DMS53 (cell line): Measurements from ENCODE around the gene EFR3B.

Source experiments
- DNase-seq: peaks from one replicate; lab custom pipeline; 2025; lab: John Stamatoyannopoulos, UW

EFR3B gene

DNA sequence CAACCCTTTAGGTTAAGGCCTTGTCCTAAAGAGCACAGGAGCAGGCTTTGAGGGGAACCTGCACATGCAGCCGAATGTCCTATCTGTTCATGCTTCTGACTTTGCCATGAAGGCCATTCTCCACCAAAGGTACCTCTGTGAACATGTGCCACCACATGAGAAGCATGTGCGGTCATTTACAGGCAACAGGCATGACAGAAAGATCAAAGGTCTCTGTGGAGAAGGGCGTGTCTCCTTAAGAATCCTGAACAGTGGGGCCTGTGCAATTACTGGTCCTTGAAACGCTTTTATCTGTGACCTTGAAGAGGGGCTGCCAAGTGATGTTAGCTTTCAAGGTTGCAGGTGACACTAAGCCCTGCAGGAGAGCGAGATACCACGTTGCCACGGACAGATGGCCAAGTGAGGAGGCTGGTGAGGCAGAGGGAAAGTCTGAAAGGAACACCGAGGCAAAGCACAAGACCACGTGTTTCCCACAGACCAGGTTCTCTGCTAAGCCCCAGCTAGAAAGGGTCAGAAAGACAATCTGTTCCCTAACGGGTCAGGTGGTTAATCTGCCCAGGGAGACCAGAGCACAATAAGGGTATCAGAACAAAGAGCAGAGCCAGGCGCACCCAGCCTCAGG, 146.0 kb downstream of the EFR3B start:
- DNase-seq: no peak

DNA sequence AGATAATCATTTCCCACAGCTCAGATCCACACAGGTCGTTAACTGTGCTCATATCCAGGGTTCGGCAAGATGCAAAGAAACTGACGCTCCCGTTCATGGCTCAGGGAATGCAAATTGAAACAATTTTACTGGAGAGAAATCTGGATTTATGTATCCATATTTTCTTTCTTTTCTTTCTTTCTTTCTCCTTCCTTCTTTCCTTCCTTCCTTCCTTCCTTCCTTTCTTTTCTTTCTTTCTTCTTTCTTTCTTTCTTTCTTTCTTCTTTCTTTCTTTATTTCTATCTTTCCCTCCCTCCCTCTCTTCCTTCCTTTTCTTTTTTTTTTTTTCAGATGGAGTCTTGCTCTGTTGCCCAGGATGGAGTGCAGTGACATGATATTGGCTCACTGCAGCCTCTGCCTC, 146.5 kb downstream of the EFR3B start:
- DNase-seq: no peak

DNA sequence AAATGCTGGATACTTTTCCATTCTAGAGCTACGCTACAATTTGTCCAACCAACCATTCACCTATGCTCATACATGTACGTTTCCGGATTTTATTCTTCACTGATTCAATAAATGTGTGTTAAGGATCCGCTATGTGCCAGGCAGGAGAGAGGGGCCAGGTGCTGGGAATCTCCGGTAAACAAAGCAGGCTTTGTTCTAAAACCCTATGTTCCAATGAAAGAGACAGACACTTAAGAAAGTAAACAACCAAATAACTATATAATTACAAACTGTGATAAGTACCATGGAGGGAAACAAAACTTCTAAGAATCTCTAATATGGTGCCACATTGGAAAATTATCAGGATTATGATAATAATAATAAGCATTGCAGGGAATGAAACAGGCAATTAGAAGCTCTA, 148.7 kb downstream of the EFR3B start:
- DNase-seq: peak; percentile 59

DNA sequence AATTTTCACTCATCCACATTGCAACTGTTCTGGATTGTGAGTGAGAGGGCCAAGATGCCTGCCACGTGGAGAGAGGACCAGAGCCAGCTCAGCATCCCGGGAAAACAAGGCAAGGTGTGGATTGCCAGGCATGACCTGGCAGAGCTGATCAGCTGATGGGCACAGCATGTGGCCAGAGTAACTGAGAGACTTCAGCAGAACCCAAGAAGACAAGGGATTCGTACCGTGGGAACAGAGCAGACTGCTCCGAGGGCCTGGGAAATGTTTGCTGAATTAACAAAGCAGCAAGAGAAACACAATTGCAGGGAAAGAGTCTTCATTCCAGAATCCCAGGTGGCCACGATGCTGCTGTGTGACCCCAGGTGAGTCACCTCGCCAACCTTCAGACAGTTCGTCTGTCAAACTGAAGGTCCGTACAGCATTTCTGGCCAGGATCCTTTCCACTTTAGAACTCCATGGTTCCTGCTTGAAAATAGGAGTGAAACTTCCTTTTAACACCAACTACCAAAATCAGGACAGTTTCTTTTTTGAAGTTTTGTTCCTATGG, 152.8 kb downstream of the EFR3B start:
- DNase-seq: no peak

DNA sequence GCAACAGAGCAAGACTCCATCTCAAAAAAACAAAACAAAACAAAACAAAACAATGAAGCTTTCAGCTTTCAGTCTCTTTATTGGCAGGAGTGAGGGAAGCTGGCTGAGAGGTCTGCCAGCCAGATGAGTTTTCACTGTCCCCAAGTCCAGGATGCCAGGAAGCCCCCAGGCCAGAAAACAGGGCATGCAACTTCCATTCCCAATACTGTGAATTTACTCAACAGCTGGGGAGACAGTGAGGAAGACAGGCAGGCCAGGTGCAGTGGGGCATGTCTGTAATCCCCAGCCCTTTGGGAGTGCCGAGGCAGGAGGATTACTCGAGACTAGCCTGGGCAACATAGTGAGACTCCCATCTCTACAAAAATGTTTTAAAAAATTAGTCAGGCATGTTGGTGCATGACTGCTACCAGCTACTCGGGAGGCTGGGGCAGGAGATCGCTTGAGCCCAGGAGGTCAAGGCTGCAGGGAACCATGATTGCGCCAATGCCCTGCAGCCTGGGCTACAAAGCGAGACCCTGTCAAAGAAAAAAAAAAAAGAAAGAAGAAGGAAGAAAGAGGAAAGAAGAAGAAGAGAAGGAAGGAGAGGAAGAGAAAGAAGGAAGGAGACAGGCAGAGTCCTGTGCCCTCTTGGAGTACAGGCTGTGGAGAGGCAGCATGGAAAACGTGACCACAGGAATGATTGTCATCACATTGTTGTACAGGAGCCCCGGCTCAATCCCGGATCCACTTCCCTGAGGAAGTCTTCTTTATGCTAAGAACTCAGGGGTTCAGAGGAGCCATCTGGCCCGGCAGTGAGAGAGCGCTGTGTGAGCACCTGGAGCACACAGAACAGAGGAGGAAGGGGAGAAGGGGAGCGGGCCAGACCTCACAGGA, 155.7 kb downstream of the EFR3B start:
- DNase-seq: no peak

DNA sequence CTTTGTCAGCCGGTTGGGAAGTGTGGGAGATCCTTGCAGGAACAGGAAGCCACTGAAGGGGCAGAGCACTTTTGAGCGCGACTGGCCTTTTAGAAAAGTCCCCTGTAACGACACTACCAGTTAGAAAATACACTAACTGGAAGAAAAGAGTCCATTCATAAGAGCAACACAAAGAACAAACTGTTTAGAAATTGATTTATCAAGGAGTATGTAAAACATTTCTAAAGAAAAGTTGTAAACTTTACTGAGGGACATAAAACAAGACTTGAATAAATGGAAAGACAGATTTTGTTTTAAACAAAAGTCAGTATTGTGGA, 156.3 kb downstream of the EFR3B start:
- DNase-seq: no peak

DNA sequence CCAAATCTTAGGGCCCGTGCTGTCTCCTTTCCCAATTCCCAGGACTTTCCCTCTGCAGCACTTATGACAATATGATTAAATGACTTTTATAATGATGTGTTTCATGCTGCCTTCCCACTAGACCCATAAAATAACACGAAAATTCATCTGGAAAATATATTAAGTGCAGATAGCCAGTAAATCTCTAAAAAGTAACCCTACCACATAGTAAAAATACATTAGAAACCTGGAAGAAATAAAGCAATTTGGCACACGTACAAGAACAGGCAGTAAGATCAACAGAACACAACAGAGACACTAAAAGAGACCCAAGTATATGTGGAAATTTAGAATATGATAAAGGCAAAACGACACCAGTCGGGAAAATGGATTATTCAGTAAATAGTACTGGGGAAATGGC, 156.7 kb downstream of the EFR3B start:
- no peak for DNase-seq

DNA sequence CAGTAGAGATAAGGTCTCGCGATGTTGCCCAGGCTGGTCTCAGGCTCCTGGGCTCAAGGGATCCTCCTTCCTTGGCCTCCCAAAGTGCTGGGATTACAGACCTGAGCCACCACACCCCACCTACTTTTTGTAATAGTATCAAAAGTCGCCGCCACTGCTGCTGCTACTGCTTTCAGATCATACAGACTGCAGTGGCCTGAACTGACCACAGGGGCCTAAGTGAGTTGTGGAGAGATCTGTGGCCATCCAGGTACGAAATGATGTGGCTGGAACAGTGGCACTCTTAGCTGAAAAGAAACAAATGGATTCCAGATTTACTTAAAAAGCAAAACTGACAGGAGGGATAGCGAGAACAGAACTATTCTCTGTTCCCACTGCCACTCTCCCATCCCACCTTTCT, 159.4 kb downstream of the EFR3B start:
- DNase-seq: peak; percentile 34

DNA sequence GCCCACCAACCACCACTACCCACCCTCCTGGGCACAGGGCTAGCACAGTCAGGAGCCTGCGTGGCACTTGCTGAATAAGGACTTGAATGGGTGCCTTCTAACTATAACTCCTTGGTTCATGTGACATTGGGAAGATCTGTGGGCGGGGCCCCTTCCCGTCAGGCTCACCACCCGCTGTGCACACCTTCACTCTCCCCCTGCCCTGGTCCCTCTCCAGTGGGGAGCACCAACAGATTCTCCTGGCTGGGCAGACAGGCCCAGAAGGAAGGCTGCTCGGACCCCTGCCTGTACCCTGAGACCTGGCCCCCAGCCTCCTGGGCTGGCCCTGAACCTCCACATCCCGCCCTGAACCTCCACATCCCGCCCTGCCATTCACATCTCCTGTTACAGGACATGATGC, 159.9 kb downstream of the EFR3B start:
- DNase-seq: no peak

DNA sequence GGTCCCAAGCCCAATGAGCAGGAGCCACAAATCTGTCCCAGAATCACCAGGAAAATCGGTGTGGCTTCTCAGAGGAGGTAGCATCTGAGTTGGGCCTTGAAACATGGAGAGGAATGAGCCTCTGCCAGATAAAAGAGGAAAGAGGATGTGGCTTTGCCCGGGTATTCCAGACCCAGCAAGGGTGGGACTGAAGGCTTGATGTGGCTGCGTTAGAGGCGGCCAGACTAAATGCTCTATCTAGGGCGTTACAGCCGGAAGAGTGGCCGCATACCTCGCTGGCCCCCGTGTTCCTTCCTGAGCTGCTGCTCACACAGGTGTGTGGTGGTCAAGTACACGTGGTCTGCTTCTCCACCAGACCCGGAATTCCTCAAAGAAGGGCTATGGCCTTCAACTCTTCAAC, 160.4 kb downstream of the EFR3B start:
- DNase-seq: no peak

DNA sequence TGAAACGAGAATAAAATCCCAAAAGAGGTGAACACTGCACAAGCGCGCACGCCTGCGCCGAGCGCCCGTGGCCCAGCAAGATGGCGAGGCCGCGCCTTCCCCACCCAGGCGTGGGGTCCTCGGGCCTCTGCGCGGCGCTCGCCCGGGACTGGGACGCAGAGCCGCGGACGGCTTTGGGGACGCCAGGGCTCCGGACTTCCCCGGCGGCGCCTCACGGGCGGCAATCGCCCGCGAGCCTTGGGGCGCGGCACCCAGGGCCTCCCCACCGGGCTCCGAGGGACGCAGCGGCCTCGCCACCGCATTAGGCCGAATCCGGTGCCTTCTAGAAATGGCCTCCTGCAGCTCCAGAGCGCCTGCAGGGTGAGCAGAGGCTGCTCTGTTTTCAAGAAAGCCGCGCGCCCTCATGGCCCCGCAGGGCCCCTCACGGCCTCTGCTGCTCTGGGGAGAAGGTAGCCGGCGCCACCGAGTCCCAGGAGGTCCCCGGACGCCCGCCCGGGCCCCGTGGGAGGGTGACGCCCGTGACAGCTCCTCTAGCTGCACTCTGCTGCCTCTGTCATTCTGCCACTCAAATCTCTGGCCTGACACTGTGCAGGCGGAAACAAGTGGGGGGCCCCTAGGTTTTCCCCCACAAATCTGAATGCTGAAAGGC, 162.4 kb downstream of the EFR3B start:
- no peak for DNase-seq

DNA sequence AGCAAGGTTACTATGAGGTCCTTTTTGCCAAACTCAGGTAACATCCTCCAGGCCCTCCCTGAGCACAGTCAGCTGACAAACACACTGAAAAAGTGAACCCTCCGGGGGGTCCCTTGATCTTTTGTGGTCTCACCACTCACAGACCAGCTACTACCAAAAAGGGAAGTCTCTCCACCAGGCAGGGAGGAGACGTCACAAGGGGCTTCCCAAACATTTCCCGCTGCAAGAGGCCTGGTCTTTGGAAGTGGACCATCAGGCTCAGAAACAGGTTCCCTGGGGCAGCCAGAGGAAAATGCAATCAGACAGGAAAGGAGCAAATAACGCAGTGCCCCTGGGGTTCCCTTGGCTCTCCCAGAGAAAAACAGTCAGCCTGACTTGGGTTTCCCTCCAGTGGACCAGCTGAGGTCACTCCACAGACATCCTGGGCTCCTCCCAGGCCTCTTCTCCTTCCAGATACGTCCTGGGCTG, 165.2 kb downstream of the EFR3B start:
- no peak for DNase-seq
